GM21619 (cell line): ENCODE measurements around the gene RASEF.

Experiments
- ATAC-seq: cut with Tn5 transposase; IDR thresholded peaks from one replicate; pipeline ENCODE4 v1.9.1; 2021; ENCODE audit not compliant: unreplicated experiment

The RASEF gene

DNA sequence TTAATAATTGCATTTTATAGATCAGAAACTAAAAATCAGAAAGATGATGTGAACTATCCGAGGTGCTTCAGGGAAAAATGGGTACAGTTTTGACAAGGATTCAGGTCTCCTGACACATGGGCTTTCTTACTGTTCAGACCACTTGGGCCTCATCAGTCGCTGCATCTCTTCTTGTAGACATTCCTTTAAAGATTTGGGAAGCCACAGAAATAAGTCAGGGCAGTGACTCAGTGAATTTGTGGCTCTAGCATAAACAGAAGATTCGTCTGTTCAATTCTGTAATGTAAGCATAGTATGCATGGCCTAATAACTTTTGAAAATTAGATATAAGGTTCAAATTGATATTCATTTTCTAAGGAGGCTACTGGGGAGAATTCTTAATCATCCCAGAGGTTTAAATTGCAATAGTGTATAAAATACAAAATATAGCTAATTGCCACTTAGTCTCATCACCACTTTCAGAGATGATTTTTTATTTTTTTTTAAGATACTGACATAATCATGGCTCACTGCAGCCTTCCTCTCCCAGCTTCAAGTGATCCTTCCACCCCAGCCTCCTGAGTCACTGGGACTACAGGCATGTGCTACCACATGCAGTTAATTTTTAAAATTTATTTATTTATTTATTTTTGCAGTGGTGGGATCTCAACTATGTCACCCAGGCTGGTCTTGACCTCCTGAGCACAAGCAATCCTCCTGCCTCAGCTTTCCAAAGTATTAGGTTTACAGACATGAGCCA, 48.9 kb downstream of the RASEF start:
- ATAC-seq: no peak

DNA sequence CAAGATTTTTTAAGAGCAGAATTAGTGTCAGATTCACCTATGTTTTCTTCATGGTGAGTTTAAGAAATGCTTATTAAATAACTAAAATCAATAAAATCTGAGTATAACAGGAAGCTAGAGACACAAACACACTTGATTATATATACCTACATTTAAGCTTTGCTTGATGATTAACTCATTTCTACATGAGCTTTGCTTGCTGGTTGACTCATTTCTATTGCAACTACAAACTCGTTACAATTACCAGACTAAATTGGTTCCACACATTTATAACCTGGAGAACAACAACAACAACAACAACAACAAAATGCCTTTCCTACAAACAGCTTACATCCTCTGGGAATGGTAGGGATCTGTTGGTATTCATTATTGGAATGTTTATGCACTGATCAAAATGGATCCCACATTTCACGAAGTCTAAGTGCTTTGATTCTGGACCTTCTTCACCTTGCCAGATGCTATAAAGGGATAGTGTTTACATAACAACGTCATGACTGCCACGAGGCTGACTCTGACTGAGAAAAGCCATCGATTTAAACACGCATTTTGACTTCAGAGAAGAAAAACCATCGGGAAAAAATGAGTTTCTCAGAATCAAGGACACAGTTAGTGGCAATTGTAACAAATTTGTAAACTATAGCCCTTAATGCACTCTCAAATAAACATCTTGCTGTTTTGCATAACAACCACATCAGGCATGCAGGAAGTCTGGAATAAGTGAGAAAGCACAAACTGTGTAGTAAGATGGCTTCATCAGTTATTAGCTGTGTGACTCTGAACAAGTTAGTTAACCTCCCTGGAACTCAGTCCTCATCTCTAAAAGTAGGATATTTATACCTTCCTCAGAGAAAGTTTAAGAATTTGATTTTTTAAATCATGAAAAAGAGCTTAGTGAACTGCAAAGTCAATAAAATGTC, 49.8 kb downstream of the RASEF start:
- ATAC-seq: no peak

DNA sequence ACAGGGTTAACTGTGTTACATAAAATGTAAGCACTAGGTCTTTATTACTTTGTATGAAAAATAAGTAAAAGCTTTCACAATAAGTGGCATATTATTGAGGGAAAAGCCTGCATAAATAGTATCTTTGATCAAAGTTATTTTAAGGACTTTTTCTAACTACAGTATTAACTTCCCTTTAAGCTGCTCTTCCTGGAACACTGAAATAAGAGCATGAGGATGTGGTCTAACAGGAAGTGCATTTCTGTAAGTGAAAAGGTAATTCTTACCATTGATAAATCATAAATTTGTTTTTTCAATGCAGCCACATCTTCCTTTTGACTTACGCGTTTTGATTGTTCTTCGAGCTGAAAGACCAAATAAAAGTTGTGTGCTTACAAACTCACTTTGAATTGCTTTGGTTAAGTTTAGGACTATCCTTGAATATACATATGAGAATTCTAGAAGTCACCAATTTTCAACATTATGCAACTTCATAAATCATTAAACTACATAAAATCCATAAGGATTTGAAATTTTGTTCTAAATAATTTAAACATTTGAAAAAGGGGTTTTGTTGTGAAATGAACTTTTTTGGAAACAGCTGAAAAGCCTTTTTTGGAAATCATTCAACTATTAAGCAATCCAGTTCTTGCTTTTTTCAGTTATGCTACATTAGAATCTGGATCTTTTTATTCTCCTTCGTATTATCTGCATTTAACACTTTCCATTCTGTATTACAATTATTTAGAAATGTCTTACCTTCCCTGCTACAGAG, 50.6 kb downstream of the RASEF start:
- no peak for ATAC-seq

DNA sequence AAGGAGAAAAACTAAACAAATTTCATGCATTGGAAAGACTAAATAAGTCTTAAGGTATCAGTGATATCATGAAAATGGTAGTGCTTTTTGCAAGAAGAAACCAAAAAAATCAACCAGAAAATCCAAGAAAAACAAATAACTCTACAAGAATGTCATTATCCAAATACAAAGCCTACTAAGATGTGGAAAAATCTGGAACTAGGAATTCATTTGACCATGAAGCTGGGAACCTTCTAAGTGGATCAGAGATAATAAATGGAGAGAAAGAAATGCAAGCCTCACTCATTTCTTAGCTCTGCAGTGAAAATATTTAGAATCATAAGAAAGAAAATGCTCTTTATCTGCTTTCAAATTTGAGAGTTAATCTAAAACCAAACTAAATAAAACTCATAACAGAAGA, 51.3 kb downstream of the RASEF start:
- no peak for ATAC-seq

DNA sequence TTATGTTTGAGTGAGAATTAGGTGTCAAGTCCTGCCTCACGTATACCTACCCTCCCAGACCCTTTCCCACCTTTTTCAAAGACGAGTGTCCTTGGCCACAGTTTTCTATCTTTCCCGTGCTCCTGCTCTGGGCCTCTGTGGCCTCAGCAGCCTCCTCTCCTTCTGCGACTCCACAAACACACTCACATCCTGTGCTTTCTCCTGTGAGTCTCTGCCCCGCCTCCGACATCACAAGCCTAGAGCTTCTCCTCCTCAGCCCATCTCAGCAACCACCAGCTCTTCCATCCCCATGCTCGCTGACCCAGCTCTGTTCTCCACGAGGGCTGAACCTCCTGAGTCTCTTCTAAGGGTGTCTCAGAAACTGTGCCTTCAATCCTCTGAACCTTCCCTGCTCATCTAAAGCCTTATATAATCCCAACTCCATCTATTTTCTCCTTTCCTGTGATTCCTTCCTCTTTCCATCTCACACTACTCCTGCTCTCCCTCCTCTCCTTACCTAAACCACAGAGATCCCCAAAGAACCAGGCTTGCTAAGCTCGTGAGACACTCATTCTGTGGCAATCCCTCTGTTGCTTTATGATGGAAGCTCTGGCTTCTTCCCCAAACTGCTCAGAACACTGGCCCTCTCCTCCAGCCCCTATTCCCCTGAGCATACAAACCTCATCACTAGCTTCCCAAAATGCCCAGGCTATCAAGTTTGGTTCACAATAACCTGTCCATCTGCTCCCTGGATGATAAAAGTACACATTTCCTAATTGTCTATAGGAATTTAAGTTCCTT, 55.2 kb downstream of the RASEF start:
- no peak for ATAC-seq

DNA sequence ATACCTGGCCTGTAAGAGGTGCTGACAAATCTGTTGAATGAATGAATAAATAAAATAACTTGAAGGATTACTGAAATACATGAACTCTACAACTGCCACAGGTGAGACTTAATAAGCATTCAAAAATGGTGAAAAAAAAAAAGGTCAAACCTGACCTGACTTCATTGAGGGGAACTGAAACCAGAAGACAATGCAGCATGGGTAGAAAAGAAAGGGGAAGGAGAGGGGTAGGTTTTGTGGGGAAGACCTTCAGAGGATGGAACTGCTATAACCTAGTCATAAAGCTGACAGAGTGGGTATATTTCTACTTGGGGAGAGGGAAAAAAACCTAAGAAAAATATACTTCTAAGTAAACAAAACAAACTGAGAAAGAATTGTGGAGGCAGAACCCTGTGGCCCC, 56.6 kb downstream of the RASEF start:
- ATAC-seq: no peak

DNA sequence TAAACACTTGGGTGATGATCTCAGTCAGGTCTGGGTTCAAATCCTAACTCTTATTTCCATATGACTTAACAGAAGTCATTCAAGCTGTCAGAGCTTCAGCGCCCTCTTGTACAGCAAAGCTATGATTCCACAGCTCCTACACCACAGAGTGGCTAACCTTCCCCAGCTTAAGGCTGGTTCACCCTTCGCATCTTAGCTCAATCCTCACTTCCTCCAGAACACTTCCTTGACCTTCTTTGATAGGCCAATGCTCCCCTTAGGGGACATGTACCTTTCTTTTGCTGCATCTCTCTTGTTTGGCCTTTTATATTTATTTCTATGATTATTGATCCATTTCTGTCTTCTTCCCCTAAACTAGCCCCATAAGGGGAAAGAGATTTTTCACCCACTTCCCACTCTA, 57.0 kb downstream of the RASEF start:
- ATAC-seq: no peak

DNA sequence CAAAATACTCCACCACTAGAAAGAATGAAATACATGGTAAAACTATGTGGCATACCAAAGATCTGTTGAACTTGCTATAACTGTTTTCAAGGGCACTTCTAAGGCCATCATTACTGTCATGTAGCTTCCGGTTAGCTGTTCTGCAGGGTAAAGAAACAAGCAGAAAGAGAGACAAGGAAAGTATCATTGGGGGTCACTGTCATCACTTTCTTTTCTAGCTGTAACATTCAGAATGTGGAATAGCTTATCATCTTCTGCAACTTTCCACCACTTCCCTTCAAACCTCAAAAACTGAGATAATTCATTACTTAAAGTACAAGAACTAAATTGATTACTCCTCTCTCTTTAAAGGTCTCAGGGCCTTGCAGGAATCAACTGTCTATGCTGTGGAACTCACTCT, 57.6 kb downstream of the RASEF start:
- no peak for ATAC-seq

DNA sequence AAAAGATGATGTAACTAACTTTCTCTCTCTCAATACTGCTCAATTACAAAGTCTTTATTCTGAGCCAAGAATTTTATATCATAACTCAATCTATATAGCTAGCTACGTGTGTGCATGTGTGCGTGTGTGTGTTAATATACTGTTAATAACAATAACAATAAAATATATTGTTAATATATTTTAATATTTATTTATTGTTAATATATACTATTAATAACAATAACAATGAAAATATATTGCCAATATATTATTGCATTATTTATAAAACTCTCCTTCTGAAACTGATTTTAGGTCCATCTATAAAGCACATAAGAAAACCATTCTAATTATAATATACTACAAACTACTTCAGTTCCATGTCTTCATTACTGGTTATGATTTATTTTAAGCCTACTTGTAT, 60.6 kb downstream of the RASEF start:
- ATAC-seq: no peak

DNA sequence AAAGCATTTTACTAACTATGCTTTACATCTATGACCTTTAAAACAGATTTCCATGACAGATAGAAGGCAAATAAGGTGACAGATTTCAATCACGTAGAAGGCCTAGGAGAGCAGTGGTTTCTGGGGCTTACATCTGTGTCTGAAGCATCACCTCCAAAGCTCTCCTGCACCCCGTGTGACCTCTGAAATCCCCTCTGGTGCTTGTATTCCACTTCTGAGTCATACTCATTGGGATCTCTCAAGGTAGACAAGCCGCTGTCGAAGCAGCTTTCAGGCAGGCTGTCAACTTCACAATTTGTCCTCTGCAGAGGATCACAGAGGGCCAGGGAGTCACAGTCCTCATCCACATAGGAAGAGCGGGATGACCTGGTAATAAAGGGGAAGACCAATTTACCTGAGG, 62.2 kb downstream of the RASEF start:
- no peak for ATAC-seq

DNA sequence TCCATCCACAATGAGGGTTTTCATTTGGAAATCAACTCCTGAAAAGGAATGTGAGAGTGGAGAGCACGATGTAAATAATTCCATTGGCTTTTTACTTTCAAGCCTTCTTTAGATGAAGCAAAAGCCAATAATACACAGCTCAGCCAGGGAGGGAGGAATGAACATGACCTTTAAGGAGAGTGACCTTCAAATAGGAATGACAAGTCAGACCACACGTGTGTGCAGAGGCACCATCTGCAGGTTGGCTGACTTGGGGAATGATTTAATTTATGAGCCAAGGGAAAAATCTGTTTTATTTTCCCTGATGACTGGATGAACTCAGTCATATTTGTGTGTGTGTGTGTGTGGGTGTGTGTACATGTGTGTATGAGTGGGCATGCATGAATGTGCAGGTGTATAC, 64.5 kb downstream of the RASEF start:
- ATAC-seq: no peak

DNA sequence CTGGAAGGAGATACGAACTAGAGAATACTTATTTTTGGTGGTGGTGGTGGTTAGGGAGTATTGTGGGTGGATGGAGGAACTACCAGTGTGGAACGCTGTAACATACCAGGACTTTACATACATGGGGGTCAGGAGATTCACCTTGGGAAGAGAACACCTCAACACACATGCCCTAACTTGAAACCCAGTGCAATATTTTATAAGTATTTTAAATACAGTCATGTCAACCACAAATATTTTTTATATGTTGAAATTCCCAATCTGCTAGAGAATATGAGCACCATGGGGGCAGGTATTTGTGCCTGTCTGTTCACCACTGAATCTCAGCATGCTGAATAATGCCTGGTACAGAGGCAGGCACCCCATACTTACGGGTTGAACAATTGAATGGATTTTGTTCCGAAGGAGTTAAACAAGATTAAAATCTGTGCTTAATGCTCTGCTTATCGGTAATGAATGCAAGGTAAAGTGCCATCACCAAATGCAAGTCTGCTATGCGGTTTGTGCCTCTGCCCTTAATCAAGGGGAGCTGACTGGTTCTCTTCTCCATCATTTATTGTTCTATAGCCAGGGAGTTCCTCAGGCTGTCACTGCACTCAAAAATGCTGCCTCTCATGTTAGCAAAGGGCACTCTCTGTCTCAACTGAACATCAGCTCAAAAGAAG, 65.3 kb downstream of the RASEF start:
- no peak for ATAC-seq

DNA sequence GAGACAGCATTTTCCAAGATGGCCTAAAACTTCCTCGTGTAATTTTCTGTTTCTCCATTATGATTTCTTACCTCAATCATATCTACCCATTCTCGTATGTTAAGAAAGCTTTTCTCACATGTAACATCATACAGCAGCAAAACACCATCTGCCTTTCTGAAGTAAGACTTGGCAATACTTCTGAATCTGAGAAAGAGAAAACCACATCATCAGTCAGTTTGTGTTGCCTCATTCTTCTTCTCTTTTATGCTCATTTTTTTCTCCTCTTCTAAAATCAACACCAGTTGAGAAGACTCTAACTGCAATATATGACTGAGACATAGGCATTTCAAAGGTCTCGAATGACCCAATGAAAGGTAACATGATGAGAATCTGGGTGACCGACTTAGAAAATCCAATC, 66.0 kb downstream of the RASEF start:
- no peak for ATAC-seq

DNA sequence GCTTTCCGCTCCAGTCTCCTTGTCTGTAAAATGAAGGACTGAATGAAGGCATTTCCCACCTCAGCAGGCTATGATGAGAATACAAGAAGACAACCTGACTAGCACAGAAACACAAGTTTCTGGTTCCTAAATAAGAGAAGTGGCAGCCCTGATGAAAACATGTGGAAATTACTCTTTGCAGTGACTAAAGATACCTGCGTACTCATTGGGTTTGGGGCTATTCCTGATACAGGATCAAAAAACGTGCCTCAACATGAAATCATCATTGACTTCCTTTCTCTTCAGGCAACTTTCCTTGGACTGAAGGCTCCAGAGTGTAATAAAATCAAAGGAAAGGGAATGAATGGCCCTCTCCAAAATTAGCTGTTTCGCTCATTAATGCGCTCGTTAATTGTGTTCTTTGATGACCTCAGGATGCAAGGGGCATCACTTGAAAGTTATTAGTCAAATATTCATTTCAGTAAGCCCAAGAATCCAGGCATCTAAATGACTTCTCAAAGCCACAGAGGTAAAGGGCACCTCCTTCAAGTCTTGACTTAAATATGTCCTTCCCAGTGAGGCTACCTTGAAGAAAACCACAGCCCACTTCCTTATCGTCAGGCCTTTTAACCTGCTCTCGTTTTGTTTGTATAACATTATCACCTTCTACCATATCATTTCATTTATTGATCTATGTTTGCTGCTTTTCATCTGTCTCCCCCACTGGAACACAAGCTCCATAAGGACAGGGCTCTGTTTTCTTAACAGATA, 68.9 kb downstream of the RASEF start:
- ATAC-seq: no peak

DNA sequence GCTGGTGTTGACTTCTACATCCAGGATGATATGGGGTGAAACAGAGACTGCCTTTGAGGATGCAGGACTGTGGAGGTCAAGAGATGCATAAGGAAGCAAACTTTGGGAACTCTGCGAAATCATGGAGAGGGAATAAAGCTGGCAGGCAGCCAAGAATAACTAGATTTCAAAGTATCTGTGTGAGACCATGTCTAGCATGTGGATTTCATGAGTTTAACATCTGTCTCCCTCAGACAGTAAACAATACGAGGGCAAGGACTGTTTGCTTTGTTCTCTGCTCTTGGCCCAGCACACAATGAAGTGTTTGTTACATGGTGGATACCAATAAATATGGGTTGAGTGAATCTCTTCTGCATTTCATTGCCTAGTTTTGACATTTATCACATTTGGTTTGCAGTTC, 71.3 kb downstream of the RASEF start:
- ATAC-seq: no peak

DNA sequence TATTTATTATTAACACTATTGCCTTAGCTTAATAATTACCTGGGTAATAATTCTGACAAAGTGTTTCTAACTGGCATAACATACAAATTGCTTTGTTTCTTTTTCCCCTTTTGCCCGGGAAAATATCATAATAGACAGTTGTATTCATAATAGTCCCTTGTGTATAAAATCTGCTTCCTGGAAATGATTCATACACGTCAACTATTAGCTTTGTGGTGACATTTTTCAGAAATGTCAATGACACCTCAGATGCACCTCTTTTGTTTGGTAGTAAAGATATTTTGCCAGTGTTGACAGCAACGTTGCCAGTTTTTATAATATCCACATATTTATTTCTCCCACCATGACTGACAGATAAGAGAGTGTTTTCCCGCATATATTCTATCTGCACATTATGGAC, 73.0 kb downstream of the RASEF start:
- no peak for ATAC-seq

DNA sequence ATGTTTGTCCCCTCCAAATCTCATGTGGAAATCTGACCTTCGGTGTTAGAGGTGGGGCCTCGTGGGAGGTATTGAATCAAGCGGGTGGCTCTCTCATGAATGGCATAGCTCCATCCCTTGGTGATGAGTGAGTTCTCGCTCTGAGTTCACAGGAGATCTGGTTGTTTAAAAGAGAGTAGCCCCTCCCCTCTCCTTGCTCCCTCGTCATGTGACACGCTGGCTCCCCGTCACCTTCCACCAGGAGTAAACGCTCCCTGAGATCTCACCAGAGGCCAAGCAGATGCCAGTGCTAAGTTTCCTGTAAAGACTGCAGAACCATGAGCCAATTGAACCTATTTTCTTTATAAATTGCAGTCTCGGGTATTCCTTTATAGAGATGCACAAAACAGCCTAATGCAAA, 74.5 kb downstream of the RASEF start:
- no peak for ATAC-seq

DNA sequence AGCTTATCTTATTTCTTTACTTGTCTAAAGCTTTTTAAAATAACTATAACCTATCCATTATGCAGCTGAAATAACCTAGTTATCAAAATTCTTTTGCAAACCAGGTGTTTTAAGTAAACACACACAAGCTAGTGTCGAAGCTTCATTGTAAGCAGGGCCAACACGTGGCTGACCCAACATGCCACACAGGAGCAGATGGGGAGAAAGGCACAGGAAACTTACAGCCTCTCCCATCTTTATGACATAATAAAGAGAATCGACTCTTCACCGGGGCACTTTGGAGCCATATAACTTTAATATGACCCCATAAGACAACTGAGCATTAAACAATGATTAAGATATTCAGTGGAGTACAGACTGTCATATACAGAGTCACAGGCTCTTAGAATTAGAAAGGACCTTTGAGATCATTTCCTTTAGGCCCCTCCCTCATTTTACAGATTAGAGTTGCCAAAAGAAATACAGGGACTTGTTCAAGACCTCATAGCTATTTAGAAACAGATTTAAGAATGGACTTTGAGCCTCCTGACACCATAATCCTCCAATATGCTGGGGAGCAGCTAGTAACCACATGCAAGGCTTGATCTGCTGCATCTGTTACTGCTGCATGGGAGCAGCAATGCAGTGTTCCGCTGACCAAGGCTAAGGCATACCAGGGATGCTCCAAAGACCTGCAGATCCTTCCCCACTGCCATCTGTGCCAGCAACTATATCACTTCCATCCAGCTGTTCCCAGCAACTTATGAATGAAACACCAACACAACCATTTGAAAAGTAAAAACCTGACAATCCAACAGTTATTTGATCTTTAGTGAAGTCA, 75.4 kb downstream of the RASEF start:
- no peak for ATAC-seq

DNA sequence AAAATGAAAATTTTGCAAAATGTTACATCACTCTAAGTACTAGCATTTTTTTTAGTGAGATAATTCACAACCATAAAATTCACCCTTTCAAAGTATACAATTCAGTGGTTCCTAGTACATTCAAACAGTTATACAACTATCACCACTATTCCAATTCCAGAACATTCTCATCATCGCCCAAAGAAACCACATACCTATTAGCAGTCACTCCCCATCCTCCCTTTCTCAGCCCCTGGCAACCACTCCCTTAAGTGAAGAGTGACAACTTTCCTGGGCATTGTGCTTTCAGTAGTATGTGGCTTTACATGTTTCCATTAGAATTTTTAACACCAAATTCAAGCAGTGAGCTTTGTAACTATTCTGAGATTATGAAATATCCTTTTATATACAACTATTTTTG, 81.4 kb downstream of the RASEF start:
- no peak for ATAC-seq
